SKM-1 treated with dmso at 0.1 percent for 144 hours (cell line): ENCODE measurements around the gene VCX3A.
"Not testable (repeated sequence)": the region's sequence is repeated elsewhere in the genome, so short reads cannot be mapped to it uniquely, and the experiment has no call there.

Source experiments
- DNase-seq: peaks from one replicate; lab custom pipeline; 2025; ENCODE audit not compliant: unreplicated experiment; lab: John Stamatoyannopoulos, UW

The VCX3A gene

DNA sequence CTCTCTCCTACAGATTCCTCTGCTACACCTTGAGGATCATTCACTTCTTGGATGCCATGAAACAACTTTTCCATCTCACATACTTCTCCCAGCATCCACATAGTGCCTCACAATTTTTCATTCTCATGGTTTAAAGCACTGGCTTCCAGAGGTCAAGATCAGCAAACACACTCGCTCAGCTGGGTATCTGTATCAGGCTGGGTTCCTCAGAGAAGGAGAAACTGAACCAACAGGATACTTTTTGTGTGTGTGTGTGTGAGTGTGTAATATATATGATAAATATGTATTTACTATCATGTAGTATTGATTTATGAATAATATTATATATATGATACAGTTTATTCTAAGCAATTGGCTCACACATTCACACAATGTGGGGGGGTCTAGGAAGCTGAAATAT lies at the start of gene VCX3A:
Gene VCX3A (minus strand): TSS at position 101 of the 400 bp plus-strand sequence. CDS start 621 bp downstream, outside the sequence.
- DNase-seq = not testable (repeated sequence)

DNA sequence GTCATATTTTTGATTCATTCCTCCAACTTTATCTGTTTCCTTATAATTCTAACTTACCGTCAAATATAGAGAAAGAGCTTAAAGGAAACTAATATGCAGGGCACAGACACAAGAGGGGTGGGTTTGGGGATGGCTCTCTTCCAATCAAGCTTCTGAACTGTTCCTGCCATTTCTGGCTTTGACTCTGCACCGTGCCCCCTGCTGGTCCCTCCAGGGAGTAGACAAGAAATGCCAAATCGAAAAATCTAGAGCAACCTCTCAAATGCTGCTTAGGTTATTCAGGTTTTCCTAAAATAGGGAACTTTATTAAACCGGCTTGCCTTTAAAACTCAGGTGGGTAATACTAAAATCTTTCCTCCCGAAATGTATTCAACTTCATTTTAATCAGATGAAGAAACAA lies 39.8 kb upstream of the VCX3A start:
- DNase-seq = no peak

DNA sequence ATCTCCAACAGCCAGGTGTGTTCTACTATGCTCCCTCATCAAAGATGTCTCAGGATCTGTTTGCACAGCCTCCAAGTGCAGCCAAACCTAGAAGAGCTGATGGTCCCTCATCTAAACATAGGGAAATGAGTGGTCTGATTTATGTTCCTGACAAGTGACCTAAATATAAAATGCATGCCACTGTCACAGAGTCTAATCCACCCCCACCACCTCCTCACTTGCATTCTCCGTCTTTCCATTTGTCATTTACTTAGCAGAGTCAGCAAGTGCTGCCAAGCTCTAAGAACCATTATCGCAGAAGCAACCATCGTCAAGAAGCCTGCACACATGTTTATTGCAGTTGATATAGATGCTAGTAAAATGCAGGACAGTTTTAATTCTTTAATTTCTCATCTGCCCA lies 33.1 kb upstream of the VCX3A start:
- no peak for DNase-seq

DNA sequence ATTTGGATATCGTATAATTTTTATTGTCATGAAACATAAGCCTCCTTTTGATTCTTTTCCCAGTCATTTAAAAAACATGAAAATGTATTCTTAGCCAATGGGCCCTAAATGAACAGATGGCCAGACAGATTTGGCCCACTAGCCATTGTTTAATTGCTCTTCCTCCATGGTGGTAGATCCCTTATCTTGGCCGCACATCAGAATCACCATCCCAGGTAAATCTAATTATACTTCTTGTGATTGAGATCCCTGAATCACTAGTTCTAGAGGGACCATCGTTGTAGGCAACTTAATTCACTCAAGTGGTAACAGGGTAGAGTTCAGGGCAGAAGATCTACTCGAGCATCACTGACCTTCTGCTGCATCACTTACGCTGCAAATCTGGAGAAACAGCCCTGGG lies 24.1 kb upstream of the VCX3A start:
- no peak for DNase-seq

DNA sequence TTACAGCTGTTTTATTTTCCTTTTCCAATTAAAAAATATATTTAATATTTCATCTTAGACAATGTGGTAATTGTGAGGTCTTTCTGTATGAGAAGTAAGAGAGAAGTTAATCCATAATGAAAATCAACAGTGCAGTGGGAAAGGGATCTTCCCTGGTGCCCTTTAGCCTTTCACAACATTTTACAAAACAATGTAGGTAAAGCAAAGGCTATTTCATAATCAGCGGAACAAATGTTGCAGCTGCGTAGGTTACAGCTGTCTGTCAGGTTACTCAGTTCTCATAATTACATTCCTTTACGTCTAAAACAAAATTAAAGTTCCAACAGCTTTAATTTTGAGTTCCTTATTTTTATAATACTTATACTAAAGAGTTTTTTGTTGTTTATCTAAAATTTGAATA lies 22.8 kb upstream of the VCX3A start:
- DNase-seq = no peak

DNA sequence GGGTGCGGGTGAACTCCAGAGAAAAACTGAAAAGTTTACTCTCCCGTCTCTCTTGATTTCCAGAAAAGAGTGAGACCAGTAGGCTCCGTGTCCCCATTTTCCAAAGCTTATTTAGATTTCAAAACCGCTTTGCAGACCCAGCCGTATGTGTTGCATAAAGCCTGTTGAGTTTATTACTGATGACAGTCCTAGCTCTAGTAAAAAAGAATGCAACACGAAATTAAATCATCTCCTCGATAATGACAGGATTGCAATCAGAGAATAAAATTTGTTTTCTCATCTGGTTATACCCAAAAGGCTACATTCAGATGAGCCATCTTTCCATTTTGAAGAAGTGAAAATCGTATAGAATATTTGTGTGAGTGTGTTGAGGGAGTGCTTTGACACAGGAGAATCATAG lies 16.1 kb upstream of the VCX3A start:
- DNase-seq = no peak

DNA sequence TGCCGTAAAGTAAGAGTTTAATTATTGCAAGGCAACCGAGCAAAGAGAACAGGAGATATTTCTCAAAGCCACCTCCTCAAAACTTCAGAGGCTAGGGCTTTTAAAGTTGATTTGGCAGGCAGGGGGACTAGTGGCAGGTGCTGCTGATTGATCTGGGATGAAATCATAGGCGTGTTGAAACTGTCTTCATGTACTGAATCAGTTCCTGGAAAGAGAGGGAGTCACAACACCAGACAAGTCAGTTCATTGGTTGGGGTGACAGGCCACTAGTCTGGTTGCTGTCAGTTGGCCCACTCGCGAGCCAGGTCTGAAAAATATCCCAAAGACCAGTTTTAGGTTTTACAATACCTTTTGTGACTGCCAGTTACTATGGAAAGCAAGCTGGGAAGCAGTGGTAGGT lies 10.8 kb upstream of the VCX3A start:
- no peak for DNase-seq

DNA sequence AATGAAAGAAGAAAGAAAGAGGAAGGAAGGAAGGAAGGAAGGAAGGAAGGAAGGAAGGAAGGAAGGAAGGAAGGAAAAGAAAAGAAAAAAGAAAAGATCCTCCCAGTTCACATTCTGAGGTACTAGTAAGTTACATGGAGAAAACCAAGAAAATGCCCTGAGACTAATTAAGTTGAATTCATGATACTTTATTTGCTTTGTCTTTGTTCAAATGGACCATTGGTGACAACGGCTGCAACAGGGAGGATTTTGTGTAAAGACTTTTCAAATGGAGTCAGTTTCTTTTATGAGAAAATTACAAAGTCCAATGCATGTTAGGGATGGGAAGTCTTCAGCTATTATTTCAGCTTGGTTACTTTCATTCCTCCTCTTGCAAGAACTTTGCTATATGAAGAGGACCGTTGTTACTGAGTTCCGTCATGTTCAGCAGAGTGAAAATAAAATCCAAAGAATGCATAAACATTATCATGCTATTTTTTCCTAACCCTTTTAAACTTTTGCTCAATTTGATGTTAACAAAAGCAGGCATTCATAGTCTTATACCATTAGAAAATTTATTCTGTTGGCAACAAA lies 8.3 kb downstream of the VCX3A start:
- no peak for DNase-seq

DNA sequence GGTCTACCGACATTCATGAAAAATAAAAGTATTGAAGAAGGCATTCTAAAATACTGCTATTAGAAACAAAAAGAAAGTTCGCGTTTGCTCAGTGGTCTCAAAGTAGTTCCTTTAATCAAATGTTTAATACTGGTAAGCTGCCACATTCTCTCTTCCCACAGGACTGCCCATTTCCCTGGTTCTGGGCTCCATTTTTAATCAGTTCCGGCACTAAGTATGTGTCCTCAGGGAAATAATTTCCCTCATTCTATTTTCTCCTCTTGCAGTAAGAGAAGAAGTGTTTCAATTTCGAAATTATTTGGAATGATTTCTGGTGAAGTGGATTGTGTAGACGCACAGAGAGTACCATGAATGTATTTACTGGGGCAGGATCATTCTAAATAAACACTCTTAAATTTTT lies 17.5 kb downstream of the VCX3A start:
- no peak for DNase-seq

DNA sequence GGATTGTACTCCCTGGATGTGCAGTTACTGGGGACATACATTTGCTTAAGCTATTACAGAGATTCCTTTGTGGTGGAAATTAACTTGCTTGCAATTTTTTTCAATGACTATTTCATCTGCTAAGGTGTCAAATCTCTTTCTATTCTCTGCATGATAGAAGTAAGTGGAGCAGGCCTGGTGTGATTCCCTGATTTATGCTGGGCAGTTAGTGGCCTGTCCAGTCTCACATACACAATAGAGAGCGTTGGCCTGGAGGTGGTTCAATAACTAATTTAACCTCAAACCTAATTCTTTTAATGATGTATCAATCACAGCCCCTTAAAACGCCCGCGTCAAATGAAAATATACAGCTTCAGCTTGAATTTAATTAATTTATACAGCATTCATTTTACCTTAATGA lies 28.5 kb downstream of the VCX3A start:
- no peak for DNase-seq

DNA sequence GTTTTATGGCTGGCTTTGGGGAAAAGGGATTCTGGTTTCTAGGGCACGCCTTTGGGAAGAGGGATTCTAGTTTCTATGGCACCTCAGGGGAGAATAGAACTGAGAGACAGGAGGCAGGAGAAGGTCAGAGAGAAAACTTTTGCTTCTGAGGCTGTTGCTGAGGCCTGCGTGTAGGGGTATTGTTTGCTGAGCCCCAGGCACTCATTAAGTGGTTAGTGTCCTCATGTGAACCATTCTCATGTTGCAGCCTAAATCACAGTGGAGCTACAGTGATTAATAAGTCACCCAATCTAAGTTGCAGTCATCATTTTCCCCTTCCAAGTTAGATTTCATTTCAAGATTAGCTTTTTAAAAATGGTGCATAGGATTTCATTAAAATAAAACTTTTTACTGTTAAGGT lies 29.0 kb downstream of the VCX3A start:
- DNase-seq = no peak

DNA sequence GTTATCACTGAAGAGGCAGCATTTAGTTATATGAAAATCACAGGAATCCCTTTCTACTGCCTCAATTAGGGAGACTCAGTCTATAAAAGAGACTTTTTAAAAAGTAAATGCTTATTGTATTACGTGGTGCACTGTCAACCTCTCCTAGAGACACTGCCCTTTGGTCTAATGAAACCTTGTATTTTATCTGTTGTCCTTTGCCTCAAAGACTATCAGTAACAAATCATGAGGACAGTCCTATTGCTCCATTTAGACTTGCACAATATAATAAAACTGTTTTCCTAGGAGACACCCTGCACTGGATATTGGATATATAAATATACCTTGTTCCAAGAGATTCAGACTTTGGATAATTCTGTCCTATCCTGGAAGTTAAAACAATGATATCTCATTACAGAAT lies 34.2 kb downstream of the VCX3A start:
- no peak for DNase-seq

DNA sequence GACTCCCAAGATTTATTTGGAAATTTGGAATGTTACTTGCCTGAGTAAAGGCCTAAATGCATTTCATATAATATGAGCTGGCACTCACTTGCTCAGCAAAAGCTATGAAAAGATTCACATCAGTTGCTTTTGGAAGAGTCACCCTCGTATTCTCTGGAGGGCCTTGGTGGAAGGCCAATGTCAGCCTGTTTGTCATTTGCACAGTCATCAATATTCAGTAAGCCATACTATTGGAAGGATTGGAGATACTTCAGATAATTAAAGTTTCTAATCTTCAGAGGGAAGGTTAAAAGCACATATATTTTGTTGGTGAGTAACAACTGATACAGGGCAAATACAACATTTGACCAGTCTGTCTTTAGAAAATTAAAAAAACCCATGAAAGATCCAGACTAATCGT lies 36.6 kb downstream of the VCX3A start:
- DNase-seq = no peak
